IMR-90 (cell line): ENCODE measurements around the gene CLDN6.

Source experiments
- MAFK ChIP-seq: IDR thresholded peaks from 2 replicates; pipeline ENCODE4 v1.6.1; 2012; ENCODE audit warnings: low read depth, low read length, improper control_type of control experiment
- MAZ ChIP-seq: IDR thresholded peaks from 2 replicates; pipeline ENCODE4 v1.6.1; 2012; ENCODE audit warnings: low read depth, mild to moderate bottlenecking, low read length, improper control_type of control experiment, moderate library complexity, borderline replicate concordance
- MXI1 ChIP-seq: IDR thresholded peaks from 2 replicates; pipeline ENCODE4 v1.6.1; 2012; ENCODE audit warnings: low read depth, mild to moderate bottlenecking, low read length, moderate library complexity, borderline replicate concordance
- POLR2A ChIP-seq: IDR thresholded peaks from 2 replicates; pipeline ENCODE4 v1.6.1; 2012; ENCODE audit warnings: mild to moderate bottlenecking, low read depth, low read length
- RAD21 ChIP-seq: IDR thresholded peaks from 2 replicates; pipeline ENCODE4 v1.6.1; 2012; ENCODE audit warnings: low read length, improper control_type of control experiment
- RCOR1 ChIP-seq: IDR thresholded peaks from 2 replicates; pipeline ENCODE4 v1.6.1; 2012; ENCODE audit warnings: mild to moderate bottlenecking, low read length, improper control_type of control experiment; ENCODE audit not compliant: insufficient replicate concordance
- RFX5 ChIP-seq: IDR thresholded peaks from 2 replicates; pipeline ENCODE4 v1.8.0; 2012; ENCODE audit warnings: low read depth, mild to moderate bottlenecking, low read length, moderate library complexity
- SMC3 ChIP-seq: fragments of 150-350 bp; IDR thresholded peaks from 2 replicates; pipeline ENCODE4 v1.6.1; 2016; ENCODE audit warnings: low read depth, mild to moderate bottlenecking, antibody characterized with exemption, low read length, moderate library complexity
- TF ChIP-seq, protein P1 (sequence below): conservative IDR thresholded peaks from 2 replicates; pipeline ENCODE4 v1.5.1; 2012; ENCODE audit warnings: mild to moderate bottlenecking, low read depth, low read length, improper control_type of control experiment
- TF ChIP-seq, protein P2 (sequence below): fragments of 150-350 bp; IDR thresholded peaks from 2 replicates; pipeline ENCODE4 v1.6.1; 2016; ENCODE audit warnings: low read depth, mild to moderate bottlenecking, low read length, moderate library complexity, borderline replicate concordance

DNA sequence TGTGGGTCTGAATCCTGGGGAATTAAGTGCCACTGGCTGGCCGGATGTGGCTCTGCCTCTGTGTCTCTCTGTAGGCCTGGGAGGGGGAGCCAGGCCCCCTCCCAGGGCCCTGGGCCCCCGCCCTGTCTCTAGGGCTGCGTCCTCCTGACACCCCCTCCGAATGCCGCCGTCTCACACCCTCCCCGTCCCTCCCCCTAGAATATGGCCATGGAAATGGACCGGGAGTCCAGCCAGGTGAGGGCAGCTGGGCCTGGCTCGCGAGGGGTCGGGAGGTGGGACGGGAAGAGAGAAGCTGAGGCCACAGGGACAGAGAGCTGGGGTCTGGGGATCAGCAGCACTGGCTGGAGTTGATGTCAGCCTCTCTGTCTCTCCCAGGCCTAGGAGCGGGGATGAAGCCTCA, 21.7 kb downstream of the CLDN6 start:
- TF ChIP-seq, protein P1, sequence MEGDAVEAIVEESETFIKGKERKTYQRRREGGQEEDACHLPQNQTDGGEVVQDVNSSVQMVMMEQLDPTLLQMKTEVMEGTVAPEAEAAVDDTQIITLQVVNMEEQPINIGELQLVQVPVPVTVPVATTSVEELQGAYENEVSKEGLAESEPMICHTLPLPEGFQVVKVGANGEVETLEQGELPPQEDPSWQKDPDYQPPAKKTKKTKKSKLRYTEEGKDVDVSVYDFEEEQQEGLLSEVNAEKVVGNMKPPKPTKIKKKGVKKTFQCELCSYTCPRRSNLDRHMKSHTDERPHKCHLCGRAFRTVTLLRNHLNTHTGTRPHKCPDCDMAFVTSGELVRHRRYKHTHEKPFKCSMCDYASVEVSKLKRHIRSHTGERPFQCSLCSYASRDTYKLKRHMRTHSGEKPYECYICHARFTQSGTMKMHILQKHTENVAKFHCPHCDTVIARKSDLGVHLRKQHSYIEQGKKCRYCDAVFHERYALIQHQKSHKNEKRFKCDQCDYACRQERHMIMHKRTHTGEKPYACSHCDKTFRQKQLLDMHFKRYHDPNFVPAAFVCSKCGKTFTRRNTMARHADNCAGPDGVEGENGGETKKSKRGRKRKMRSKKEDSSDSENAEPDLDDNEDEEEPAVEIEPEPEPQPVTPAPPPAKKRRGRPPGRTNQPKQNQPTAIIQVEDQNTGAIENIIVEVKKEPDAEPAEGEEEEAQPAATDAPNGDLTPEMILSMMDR = no peak
- TF ChIP-seq POLR2A (no peak), MXI1 (no peak), RFX5 (no peak), SMC3 (no peak), RAD21 (no peak), RCOR1 (no peak), MAZ (no peak), MAFK (no peak)
- TF ChIP-seq, protein P2, sequence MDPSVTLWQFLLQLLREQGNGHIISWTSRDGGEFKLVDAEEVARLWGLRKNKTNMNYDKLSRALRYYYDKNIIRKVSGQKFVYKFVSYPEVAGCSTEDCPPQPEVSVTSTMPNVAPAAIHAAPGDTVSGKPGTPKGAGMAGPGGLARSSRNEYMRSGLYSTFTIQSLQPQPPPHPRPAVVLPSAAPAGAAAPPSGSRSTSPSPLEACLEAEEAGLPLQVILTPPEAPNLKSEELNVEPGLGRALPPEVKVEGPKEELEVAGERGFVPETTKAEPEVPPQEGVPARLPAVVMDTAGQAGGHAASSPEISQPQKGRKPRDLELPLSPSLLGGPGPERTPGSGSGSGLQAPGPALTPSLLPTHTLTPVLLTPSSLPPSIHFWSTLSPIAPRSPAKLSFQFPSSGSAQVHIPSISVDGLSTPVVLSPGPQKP = no peak
